Measurements from ENCODE around the gene E2F4. TPM values are rescaled to one million over a fixed set of nuclear protein-coding genes. Genes with fewer than 3 reads are reported as not detected.

The E2F4 gene
- total and polyA plus RNA-seq, 2 of the 13 experiments (the other 11 are each of a cell fraction or from before 2014, with no cell fraction given): 84.8 to 91.2 TPM

GRCh38 chr16:67156143-67156844 lies 35.7 kb upstream of the E2F4 start (continued):
- TF ChIP-seq CHCHD3 (CRISPR knock-in tag; IDR thresholded peaks at IDR 0.05): 0 out of 2 replicates have a peak, but pooled peaks have one; percentile 44

GRCh38 chr16:67157106-67157748 lies 34.7 kb upstream of the E2F4 start:
- Histone ChIP-seq H2AFZ (ENCODE audit: low read length) (no peak overlapping the region), H3K4me1 (ENCODE audit: insufficient read depth, low read length) (peaks cover 45% of the 10 kb centered on the region), H3K27ac (ENCODE audit: extremely low read length, insufficient read depth, low read length) (no peak overlapping the region), H3K4me3 (replicated peaks in 1 of 3; ENCODE audit: insufficient read depth in 1 of 3, low read depth in 2 of 3, low read length in 3 of 3) (no peak overlapping the region), H4K20me1 (ENCODE audit: insufficient read depth, low read length) (no peaks in the 10 kb centered on the region), H3K9ac (ENCODE audit: insufficient read depth, low read depth, low read length) (no peak overlapping the region), H3K36me3 (replicated peaks in 1 of 2; ENCODE audit: control insufficient read depth in 1 of 2, insufficient read depth in 2 of 2, low read length in 2 of 2) (no peaks in the 10 kb centered on the region), H3K9me3 (ENCODE audit: low read length) (no peaks in the 10 kb centered on the region), H3K4me2 (ENCODE audit: low read depth, low read length) (0 out of 2 replicates have a peak overlapping the region, but pooled peaks have one; percentile 26), H3K79me2 (ENCODE audit: insufficient read depth, low read length) (no peaks in the 10 kb centered on the region), H3K27me3 (ENCODE audit: control insufficient read depth in 1 of 2, insufficient read depth in 2 of 2, low read length in 2 of 2) (peaks cover 4% of the 10 kb centered on the region in 2 experiments; a peak in 2 of 5 replicates)
- DNase-seq (ENCODE audit: low spot score): no peak
- no peak for TF ChIP-seq ETV6 (CRISPR knock-in tag; conservative IDR thresholded peaks at IDR 0.05)
- no peak for TF ChIP-seq ZNF770 (CRISPR knock-in tag; IDR thresholded peaks at IDR 0.05)
- TF ChIP-seq ZNF704 (CRISPR knock-in tag; IDR thresholded peaks at IDR 0.05; ENCODE audit: borderline replicate concordance): no peak
- TF ChIP-seq FOXO1 (CRISPR knock-in tag; IDR thresholded peaks at IDR 0.05): no peak
- no peak for TF ChIP-seq GLI4 (CRISPR knock-in tag; IDR thresholded peaks at IDR 0.05; ENCODE audit: borderline replicate concordance)
- TF ChIP-seq ZNF329 (CRISPR knock-in tag; IDR thresholded peaks at IDR 0.05; ENCODE audit: low read depth): peak; percentile 97
- TF ChIP-seq ZBTB1 (CRISPR knock-in tag; IDR thresholded peaks at IDR 0.05; ENCODE audit: borderline replicate concordance): no peak
- no TSS peak for BruUV-seq (replicated peaks)
- ChIA-PET POLR2A (interaction anchor here (1.0 to 5.7 kb wide), 4 partner anchors 13 to 139 kb away, joined by 3 to 54 read pairs (median 5); partner anchors contain the start of gene NOL3), CTCF (ENCODE audit: low intra/inter-chr PET ratio, low total read pairs) (interaction anchor here (2.4 kb wide), 1 partner anchor 140 kb away, joined by 28 read pairs; no protein-coding TSS in a partner anchor)
- ATAC-seq: no peak
- no peak for FAIRE-seq
- intact Hi-C loops (cut with micrococcal nuclease; ENCODE audit: unreplicated experiment) (loop anchor here (5.0 to 10.0 kb wide), 2 partner anchors 200 to 262 kb away; no protein-coding TSS in a partner anchor), in situ Hi-C loops (cut with HindIII; ENCODE audit: extremely low pct_ligation_motif_present, low pct_unique_long_range_greater_than_20kb) (loop anchor here (5.0 kb wide), 2 partner anchors 140 to 180 kb away; no protein-coding TSS in a partner anchor)
- WGBS (ENCODE audit: low lambda C conversion rate): 33% methylated on average over 7 of the region's 7 CpGs
